NCI-H1930 (cell line): ENCODE results near the gene CBFA2T3.
A peak's percentile ranks its signal among the peaks of the same experiment; 100 is the strongest.
"Not testable (repeated sequence)": the region's sequence is repeated elsewhere in the genome, so short reads cannot be mapped to it uniquely, and the experiment has no call there.

Experiments
- DNase-seq, 2 experiments: peaks; one replicate each; lab custom pipeline; 2025; lab: John Stamatoyannopoulos, UW

CBFA2T3 gene

GRCh38 chr16:88891083-88891482 is 85.9 kb downstream of the CBFA2T3 start:
- DNase-seq = no peak

GRCh38 chr16:88889702-88890352 is 87.2 kb downstream of the CBFA2T3 start:
- DNase-seq = not testable (repeated sequence)

GRCh38 chr16:88888461-88889387 is 88.3 kb downstream of the CBFA2T3 start:
- no peak for DNase-seq

- DNase-seq = no peak
These were observed 89.0 kb downstream of the CBFA2T3 start for GRCh38 chr16:88888057-88888456.

GRCh38 chr16:88886845-88887521 is 90.0 kb downstream of the CBFA2T3 start:
- no peak for DNase-seq

GRCh38 chr16:88886420-88886844 is 90.6 kb downstream of the CBFA2T3 start:
- no peak for DNase-seq

GRCh38 chr16:88885693-88886280 is 91.2 kb downstream of the CBFA2T3 start:
- no peak for DNase-seq

- DNase-seq = no peak
These were observed 92.3 kb downstream of the CBFA2T3 start for GRCh38 chr16:88884569-88885271.

- DNase-seq = no peak
These were observed 93.1 kb downstream of the CBFA2T3 start for GRCh38 chr16:88883946-88884345.

- DNase-seq = no peak
These were observed 93.7 kb downstream of the CBFA2T3 start for GRCh38 chr16:88883117-88883895.

- DNase-seq = no peak
These were observed 94.5 kb downstream of the CBFA2T3 start for GRCh38 chr16:88882358-88883030.

GRCh38 chr16:88881675-88882357 is 95.2 kb downstream of the CBFA2T3 start:
- no peak for DNase-seq

GRCh38 chr16:88881007-88881615 is 95.9 kb downstream of the CBFA2T3 start:
- DNase-seq = peak in 1 of 2 experiments; percentile 10

- DNase-seq = no peak
These were observed 96.6 kb downstream of the CBFA2T3 start for GRCh38 chr16:88880226-88881006.

- no peak for DNase-seq
These were observed 97.3 kb downstream of the CBFA2T3 start for GRCh38 chr16:88879788-88880055.

- DNase-seq = no peak
These were observed 97.8 kb downstream of the CBFA2T3 start for GRCh38 chr16:88878967-88879787.

GRCh38 chr16:88878356-88878755 is 98.7 kb downstream of the CBFA2T3 start:
- no peak for DNase-seq
